ENCODE data around the gene ANGEL2.

ANGEL2 gene

DNA sequence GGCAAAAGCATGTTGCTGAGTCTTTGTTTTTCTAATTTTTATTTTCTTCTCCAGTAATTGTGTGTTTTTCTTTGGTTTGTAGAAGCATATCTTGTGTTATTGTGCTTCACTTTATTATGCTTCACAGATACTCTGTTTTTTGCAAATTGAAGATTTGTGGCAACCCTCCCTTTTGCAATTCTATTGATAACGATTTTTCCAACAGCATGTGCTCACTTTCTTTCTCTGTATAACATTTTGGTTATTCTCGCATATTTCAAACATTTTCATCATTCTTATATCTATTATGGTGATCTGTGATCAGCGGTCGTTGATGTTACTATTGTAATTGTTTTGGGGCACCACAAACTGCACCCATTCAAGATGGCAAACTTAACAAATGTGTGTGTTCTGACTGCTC is 3.8 kb upstream of the ANGEL2 start:
- Histone ChIP-seq H3K36me3 (replicated peaks in 1 of 2; ENCODE audit: control insufficient read depth in 2 of 2, insufficient read depth in 2 of 2, low read length in 2 of 2) (no peaks in the 10 kb centered on the region), H3K79me1 (ENCODE audit: low read depth, low read length) (no peaks in the 10 kb centered on the region), H3K14ac (ENCODE audit: low read length) (no peak overlapping the region), H4K91ac (ENCODE audit: low read depth, low read length, poor library complexity) (no peak overlapping the region), H4K8ac (ENCODE audit: low read depth, low read length) (no peak overlapping the region), H3K27ac (replicated peaks; ENCODE audit: low read length) (no peak overlapping the region), H2BK120ac (ENCODE audit: low read depth, low read length) (no peak overlapping the region), H2AFZ (ENCODE audit: low read length) (no peak overlapping the region), H2AK5ac (ENCODE audit: low read depth, low read length) (no peak overlapping the region), H3K27me3 (ENCODE audit: control insufficient read depth in 3 of 3, insufficient read depth in 3 of 3, low read depth in 1 of 3, low read length in 3 of 3) (peaks cover 0 to 5% (median 0%) of the 10 kb centered on the region in 3 experiments), H3K9ac (ENCODE audit: low read depth, low read length, poor library complexity) (no peak overlapping the region), H3K23ac (ENCODE audit: low read depth, low read length, poor library complexity) (no peak overlapping the region), H2BK5ac (ENCODE audit: low read length) (no peak overlapping the region), H2BK15ac (ENCODE audit: low read length) (no peak overlapping the region), H3K4me2 (ENCODE audit: insufficient read depth, low read length, poor library complexity, severe bottlenecking) (no peak overlapping the region), H3K4ac (ENCODE audit: low read length) (no peak overlapping the region), H2BK12ac (ENCODE audit: low read length) (no peak overlapping the region), H3K9me3 (replicated peaks in 1 of 2; ENCODE audit: control insufficient read depth in 2 of 2, insufficient read depth in 1 of 2, low read depth in 1 of 2, low read length in 2 of 2) (no peaks in the 10 kb centered on the region), H3K18ac (ENCODE audit: low read length) (no peak overlapping the region), H3K4me3 (ENCODE audit: low read length in 2 of 2) (no peak overlapping the region), H3K4me1 (ENCODE audit: control insufficient read depth in 2 of 2, insufficient read depth in 1 of 2, low read depth in 1 of 2, low read length in 2 of 2) (no peaks in the 10 kb centered on the region)
- DNase-seq (ENCODE audit: low spot score), result no peak
- WGBS, 2 donors (ENCODE audit: extremely low coverage in 2 of 2, insufficient read length in 2 of 2, insufficient replicate concordance in 1 of 2), result no CpG with 5 or more reads among the region's 4 CpGs

GRCh38 chr1:213017447-213018273 is 2.0 kb upstream of the ANGEL2 start:
- H3K23ac ChIP-seq (ENCODE audit: low read depth, low read length, poor library complexity), result no peak overlapping the region
- no peak overlapping the region for H2BK15ac ChIP-seq (ENCODE audit: low read length)
- no peak overlapping the region for H2BK5ac ChIP-seq (ENCODE audit: low read length)
- no peaks in the 10 kb centered on the region for H3K79me1 ChIP-seq (ENCODE audit: low read depth, low read length)
- no peak overlapping the region for H3K27ac ChIP-seq (replicated peaks; ENCODE audit: low read length)
- H3K14ac ChIP-seq (ENCODE audit: low read length), result no peak overlapping the region
- no CpG with 5 or more reads among the region's 9 CpGs for WGBS, 2 donors (ENCODE audit: extremely low coverage in 2 of 2, insufficient read length in 2 of 2, insufficient replicate concordance in 1 of 2)
- H3K36me3 ChIP-seq (replicated peaks in 1 of 2; ENCODE audit: control insufficient read depth in 2 of 2, insufficient read depth in 2 of 2, low read length in 2 of 2), result peaks cover 0 to 6% of the 10 kb centered on the region in 2 donors
- H3K9ac ChIP-seq (ENCODE audit: low read depth, low read length, poor library complexity), result no peak overlapping the region
- no peaks in the 10 kb centered on the region for H3K4me1 ChIP-seq (ENCODE audit: control insufficient read depth in 2 of 2, insufficient read depth in 1 of 2, low read depth in 1 of 2, low read length in 2 of 2)
- H3K9me3 ChIP-seq (replicated peaks in 1 of 2; ENCODE audit: control insufficient read depth in 2 of 2, insufficient read depth in 1 of 2, low read depth in 1 of 2, low read length in 2 of 2), result no peaks in the 10 kb centered on the region
- no peak overlapping the region for H3K4ac ChIP-seq (ENCODE audit: low read length)
- H2AFZ ChIP-seq (ENCODE audit: low read length), result peak overlapping the region; percentile 4
- DNase-seq (ENCODE audit: low spot score), result no peak
- no peak overlapping the region for H2BK12ac ChIP-seq (ENCODE audit: low read length)
- no peak overlapping the region for H4K8ac ChIP-seq (ENCODE audit: low read depth, low read length)
- H3K18ac ChIP-seq (ENCODE audit: low read length), result no peak overlapping the region
- no peak overlapping the region for H3K4me2 ChIP-seq (ENCODE audit: insufficient read depth, low read length, poor library complexity, severe bottlenecking)
- H2AK5ac ChIP-seq (ENCODE audit: low read depth, low read length), result no peak overlapping the region
- H3K4me3 ChIP-seq (ENCODE audit: low read length in 2 of 2), result no peak overlapping the region
- no peak overlapping the region for H4K91ac ChIP-seq (ENCODE audit: low read depth, low read length, poor library complexity)
- H2BK120ac ChIP-seq (ENCODE audit: low read depth, low read length), result no peak overlapping the region
- no peaks in the 10 kb centered on the region for H3K27me3 ChIP-seq (ENCODE audit: control insufficient read depth in 3 of 3, insufficient read depth in 3 of 3, low read depth in 1 of 3, low read length in 3 of 3)

DNA sequence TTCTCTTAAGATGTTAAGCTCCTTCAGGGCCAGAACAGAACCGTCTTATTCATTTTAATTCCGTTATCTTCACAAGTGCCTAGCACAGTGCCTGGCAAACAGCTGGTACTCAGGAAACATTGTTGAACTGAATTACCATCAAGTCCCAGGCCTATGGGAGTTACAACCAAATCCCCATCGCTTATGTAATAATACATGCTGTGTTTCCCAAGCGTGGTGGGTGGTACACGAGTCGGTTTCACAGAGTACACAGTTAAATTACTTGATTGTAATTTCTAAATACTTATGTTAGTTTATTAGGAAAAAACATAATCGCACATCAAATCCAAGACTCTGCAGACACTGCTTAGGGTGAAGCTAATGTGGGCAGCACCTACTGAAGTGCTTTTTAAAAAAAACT is 1.0 kb downstream of the ANGEL2 start:
- Histone ChIP-seq H4K8ac (ENCODE audit: low read depth, low read length) (no peak overlapping the region), H3K18ac (ENCODE audit: low read length) (no peak overlapping the region), H3K36me3 (replicated peaks in 1 of 2; ENCODE audit: control insufficient read depth in 2 of 2, insufficient read depth in 2 of 2, low read length in 2 of 2) (peaks cover 0 to 29% of the 10 kb centered on the region in 2 donors), H3K9me3 (replicated peaks in 1 of 2; ENCODE audit: control insufficient read depth in 2 of 2, insufficient read depth in 1 of 2, low read depth in 1 of 2, low read length in 2 of 2) (no peaks in the 10 kb centered on the region), H2BK12ac (ENCODE audit: low read length) (no peak overlapping the region), H3K4me1 (ENCODE audit: control insufficient read depth in 2 of 2, insufficient read depth in 1 of 2, low read depth in 1 of 2, low read length in 2 of 2) (no peaks in the 10 kb centered on the region), H3K27ac (replicated peaks; ENCODE audit: low read length) (no peak overlapping the region), H3K79me1 (ENCODE audit: low read depth, low read length) (no peaks in the 10 kb centered on the region), H3K27me3 (ENCODE audit: control insufficient read depth in 3 of 3, insufficient read depth in 3 of 3, low read depth in 1 of 3, low read length in 3 of 3) (no peaks in the 10 kb centered on the region), H3K4ac (ENCODE audit: low read length) (no peak overlapping the region), H4K91ac (ENCODE audit: low read depth, low read length, poor library complexity) (no peak overlapping the region), H2BK5ac (ENCODE audit: low read length) (no peak overlapping the region), H3K4me3 (ENCODE audit: low read length in 2 of 2) (peak overlapping the region; percentile 77 to 99), H2BK15ac (ENCODE audit: low read length) (no peak overlapping the region), H2BK120ac (ENCODE audit: low read depth, low read length) (no peak overlapping the region), H3K23ac (ENCODE audit: low read depth, low read length, poor library complexity) (no peak overlapping the region), H3K4me2 (ENCODE audit: insufficient read depth, low read length, poor library complexity, severe bottlenecking) (peak overlapping the region; percentile 38), H2AFZ (ENCODE audit: low read length) (peak overlapping the region; percentile 95), H3K9ac (ENCODE audit: low read depth, low read length, poor library complexity) (no peak overlapping the region), H3K14ac (ENCODE audit: low read length) (no peak overlapping the region), H2AK5ac (ENCODE audit: low read depth, low read length) (no peak overlapping the region)
- peak; percentile 5 for DNase-seq (ENCODE audit: low spot score)
- no CpG with 5 or more reads among the region's 7 CpGs for WGBS, 2 donors (ENCODE audit: extremely low coverage in 2 of 2, insufficient read length in 2 of 2, insufficient replicate concordance in 1 of 2)

DNA sequence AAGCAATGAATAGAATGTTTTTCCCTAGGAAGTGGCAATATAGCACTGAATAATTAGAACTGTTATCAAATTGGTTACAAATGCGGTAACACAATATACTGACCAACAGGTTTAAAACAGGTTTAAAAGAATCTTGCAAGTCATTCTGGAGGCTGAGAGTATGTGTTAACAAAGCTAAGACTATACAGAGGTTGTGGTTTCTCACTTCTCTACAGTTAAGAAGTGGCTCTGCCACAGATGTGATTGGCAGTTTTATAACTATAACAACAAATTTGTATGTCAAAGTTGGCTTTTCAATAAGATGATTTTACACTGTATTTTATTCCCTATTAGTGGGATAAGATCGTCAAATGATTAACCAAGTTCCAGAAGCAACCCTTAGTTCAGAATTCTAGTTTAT is 7.1 kb downstream of the ANGEL2 start:
- no peaks in the 10 kb centered on the region for H3K79me1 ChIP-seq (ENCODE audit: low read depth, low read length)
- H3K36me3 ChIP-seq (replicated peaks in 1 of 2; ENCODE audit: control insufficient read depth in 2 of 2, insufficient read depth in 2 of 2, low read length in 2 of 2), result peaks cover 4 to 89% of the 10 kb centered on the region in 2 donors
- no peak overlapping the region for H2AK5ac ChIP-seq (ENCODE audit: low read depth, low read length)

More for the DNA sequence above, 7.1 kb downstream of the ANGEL2 start:
- Histone ChIP-seq H4K8ac (ENCODE audit: low read depth, low read length) (no peak overlapping the region), H3K4ac (ENCODE audit: low read length) (no peak overlapping the region), H3K23ac (ENCODE audit: low read depth, low read length, poor library complexity) (no peak overlapping the region), H3K27ac (replicated peaks; ENCODE audit: low read length) (no peak overlapping the region), H3K18ac (ENCODE audit: low read length) (no peak overlapping the region), H2BK120ac (ENCODE audit: low read depth, low read length) (no peak overlapping the region), H3K14ac (ENCODE audit: low read length) (no peak overlapping the region), H2AFZ (ENCODE audit: low read length) (no peak overlapping the region), H3K4me1 (ENCODE audit: control insufficient read depth in 2 of 2, insufficient read depth in 1 of 2, low read depth in 1 of 2, low read length in 2 of 2) (no peaks in the 10 kb centered on the region), H3K9ac (ENCODE audit: low read depth, low read length, poor library complexity) (no peak overlapping the region), H3K4me3 (ENCODE audit: low read length in 2 of 2) (no peak overlapping the region), H4K91ac (ENCODE audit: low read depth, low read length, poor library complexity) (no peak overlapping the region), H3K9me3 (replicated peaks in 1 of 2; ENCODE audit: control insufficient read depth in 2 of 2, insufficient read depth in 1 of 2, low read depth in 1 of 2, low read length in 2 of 2) (no peaks in the 10 kb centered on the region), H2BK15ac (ENCODE audit: low read length) (no peak overlapping the region), H3K4me2 (ENCODE audit: insufficient read depth, low read length, poor library complexity, severe bottlenecking) (no peak overlapping the region), H2BK12ac (ENCODE audit: low read length) (no peak overlapping the region), H3K27me3 (ENCODE audit: control insufficient read depth in 3 of 3, insufficient read depth in 3 of 3, low read depth in 1 of 3, low read length in 3 of 3) (no peaks in the 10 kb centered on the region), H2BK5ac (ENCODE audit: low read length) (no peak overlapping the region)
- no peak for DNase-seq (ENCODE audit: low spot score)
- WGBS, 2 donors (ENCODE audit: extremely low coverage in 2 of 2, insufficient read length in 2 of 2, insufficient replicate concordance in 1 of 2), result no CpG with 5 or more reads among the region's 2 CpGs

All from neuronal stem cell (in vitro differentiated cells).